Sciatic nerve (tissue), 2 donors: Measurements from ENCODE around the gene BNIP5. TPM values are rescaled to one million over a fixed set of nuclear protein-coding genes. Genes with fewer than 3 reads are reported as not detected.

Source experiments
- ATAC-seq: fragments of 200-7000 bp; cut with Tn5 transposase; one replicate; pipeline ENCODE4 v1.9.1; 2020; ENCODE audit warnings: mild to moderate bottlenecking, moderate library complexity
- DNase-seq: peaks from one replicate; pipeline ENCODE4 v3.0.0-alpha.2; 2020; ENCODE audit warnings: low spot score
- intact Hi-C: fragments of 100-400 bp; cut with DNase I; formaldehyde crosslinking; loops from one replicate; pipeline ENCODE4 v1.14.2; 2022
- total RNA-seq: library from RNA; stranded (reverse); fragmentation: NEBNext Ultra II Directional; extraction: Animal tissue kit (Norgen Biotek cat#: 25700); gene quantifications from one replicate; pipeline ENCODE4 v1.2.1, GENCODE V29; 2021
- donor health status: DM: no; HTN: no; CAD: no.
- donor health status: DM: no; HTN: no; CAD: no.

The BNIP5 gene
- total RNA-seq, 1 donor from 2014 or later, result not detected

DNA sequence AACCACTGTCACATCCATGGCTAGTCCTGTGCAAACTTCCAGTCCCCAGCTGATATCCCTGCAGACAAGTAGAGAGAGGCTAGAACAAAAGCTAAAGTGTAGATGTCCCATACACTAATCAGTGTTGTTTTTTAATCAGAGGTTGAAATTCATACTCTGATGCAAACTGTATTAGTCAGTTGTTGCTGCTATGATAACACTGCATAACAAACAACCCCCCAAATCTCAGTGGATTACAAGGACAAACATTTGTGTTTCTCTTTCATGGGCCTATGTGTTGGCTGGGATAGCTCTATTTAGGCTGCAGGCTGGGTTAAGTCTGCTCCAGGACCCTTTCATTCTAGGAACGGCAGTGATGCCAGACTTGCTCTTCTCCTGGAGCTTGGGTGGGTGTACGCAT, 26.8 kb downstream of the BNIP5 start:
- DNase-seq (no peak), ATAC-seq (no peak)
- intact Hi-C loops, result no loop called here

DNA sequence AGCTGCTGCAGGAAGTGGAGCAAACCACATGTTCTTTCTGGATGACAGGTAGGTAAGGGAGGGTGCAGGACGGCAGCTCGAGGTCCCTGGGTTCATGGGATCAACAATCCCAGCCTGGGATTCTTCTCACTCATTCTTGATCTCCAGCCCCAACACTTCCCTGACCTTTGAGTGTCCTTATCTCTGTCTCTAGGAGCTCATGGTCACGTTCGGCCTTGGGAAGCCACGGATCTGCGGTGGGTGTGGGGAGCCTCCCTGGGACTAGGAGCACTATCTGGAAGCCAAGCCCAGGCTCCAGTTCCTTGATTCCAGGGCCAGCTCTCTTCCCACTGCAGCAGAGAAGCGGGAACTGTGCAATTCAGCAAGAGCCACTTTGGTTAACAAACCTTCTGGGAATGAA, 27.5 kb downstream of the BNIP5 start:
- no peak for ATAC-seq
- intact Hi-C loops, result no loop called here

DNA sequence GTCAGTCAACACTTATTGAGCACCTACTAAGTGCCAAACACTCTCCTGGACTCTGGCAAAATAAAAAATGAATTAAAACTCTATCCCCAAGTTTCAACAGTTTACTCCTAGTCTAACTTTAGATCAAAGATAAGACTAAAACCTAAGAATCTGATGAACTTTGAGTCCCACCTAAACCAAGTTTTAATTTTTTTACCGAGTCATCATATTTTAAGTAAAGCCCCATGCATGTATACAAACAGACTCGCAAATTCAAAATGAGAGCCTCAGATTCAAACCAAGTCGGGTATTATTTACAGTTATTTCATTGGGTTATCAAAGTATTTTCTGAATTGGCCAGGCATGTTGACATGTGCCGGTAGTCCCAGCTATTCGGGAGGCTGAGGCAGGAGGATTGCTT, 28.2 kb downstream of the BNIP5 start:
- no peak for DNase-seq
- intact Hi-C loops, result no loop called here
- ATAC-seq, result no peak

More for the DNA sequence above, 27.5 kb downstream of the BNIP5 start:
- DNase-seq, result no peak

DNA sequence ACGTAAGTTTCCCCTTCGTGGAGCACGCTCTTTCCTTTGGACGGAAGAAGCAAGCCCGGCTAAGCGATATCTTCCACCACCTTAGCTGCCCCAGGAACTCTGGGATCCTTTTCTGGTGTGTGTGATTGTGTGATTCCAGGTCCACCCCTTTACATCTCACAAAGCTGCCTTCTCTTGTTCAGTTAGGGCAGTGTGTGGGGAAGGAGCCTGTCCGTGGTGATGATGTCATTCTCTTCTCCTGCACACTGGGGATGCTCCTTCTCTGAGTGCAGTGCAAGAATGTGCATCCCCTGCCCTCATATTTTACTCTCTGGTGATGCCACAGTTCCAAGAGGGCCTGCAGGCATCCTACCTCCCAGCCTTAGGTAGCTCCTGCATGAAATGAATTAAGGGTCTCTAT, 30.3 kb downstream of the BNIP5 start:
- DNase-seq (no peak), ATAC-seq (no peak)
- intact Hi-C loops, result no loop called here

DNA sequence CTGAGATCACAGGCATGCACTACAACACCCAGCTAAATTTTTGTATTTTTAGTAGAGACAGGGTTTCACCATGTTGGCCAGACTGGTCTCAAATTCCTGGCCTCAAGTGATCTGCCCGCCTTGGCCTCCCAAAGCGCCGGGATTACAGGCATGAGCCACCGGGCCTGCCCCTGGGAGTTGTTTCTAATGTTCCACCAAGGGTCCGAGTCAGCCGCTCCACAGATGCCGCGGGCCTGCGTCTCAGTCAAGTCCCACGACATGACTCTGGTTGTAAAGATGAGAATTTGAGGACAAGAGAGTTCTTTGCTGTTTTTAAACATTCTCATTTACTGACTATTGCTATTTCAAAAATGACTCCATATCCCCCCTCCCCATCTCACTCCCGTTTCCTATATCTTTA, 30.8 kb downstream of the BNIP5 start:
- intact Hi-C loops, result no loop called here

DNA sequence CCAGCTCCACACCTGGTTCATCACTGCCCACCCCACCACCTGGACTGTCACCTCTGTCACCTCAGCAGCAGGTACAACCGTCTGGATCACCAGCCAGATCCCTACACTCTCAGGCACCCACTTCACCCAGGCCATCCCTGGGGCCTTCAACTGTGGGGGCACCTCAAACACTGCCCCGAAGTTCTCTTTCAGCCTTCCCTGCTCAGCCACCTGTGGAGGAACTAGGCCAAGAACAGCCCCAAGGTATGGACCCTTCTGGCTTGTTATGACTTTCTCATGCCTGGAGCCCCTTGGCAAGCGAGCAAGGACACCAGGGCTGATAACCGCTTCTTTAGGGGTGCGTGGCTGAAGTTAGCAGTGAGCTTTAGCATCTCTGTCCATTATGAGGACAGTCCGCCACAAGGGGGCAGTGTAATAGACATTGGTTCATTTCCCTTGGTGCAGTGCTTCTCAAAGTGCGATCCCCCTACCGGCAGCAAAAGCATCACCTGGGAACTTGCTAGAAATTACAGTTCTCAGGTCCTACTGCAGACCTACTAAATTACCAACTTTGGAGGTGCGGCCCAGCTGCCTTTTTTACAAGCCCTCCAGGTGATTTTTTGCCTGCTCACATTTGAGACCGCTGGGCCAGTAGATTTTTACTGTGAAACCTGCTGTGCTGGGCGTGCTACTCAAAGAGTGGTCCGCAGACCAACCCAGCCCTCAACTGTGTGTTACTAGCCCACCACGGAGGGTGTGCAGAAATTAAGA, 34.3 kb downstream of the BNIP5 start:
- intact Hi-C loops, result loop anchor here (5.0 kb wide), 1 partner anchor 60 kb away; no protein-coding TSS in a partner anchor
- peak; percentile 94 for DNase-seq
- ATAC-seq, result peak; percentile 84

More for the DNA sequence above, 30.8 kb downstream of the BNIP5 start:
- no peak for ATAC-seq
- DNase-seq, result no peak

DNA sequence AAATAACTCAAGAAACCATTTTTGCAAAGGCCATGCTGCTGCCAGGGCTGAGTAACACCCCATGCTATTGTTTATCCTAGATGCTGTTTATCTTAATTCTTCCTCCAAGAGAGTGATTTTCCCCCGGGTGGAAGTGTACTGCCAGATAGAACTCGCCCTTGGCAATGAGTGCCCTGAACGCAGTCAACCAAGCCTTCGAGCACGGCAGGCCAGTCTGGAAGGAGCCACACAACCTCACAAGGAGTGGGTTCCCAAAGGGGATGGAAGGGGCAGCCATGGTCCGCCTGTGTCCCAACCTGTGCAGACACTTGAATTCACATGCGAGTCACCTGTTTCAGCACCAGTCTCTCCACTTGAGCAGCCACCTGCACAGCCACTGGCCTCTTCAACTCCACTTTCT, 34.9 kb downstream of the BNIP5 start:
- DNase-seq (no peak), ATAC-seq (peak; percentile 88)
- intact Hi-C loops, result loop anchor here (5.0 kb wide), 1 partner anchor 61 kb away; no protein-coding TSS in a partner anchor

DNA sequence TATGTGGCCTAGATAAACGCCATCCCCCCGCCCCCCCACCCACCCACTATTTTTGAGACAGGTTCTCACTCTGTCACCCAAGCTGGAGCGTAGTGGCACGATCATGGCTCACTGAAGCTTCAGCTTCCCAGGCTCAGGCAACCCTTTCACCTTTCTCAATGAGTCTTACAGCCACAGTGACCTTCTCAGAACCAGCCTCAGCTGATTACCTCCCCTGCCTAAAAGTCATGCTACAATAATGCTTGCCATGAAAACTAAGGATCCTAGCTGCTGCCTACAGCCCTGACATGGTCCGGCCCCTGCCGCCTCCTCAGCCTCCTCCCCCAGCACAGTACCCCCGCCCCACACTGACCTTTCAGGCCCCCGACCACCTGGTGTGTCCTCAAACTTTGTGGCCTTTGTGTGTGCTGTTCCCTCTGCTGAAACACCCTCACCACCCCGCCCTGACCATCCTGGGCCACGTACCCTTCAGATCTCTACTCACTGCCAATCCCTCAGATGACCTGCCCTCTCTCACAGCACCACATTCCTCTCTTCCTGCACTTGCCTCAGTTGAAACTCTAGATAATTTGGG, 35.5 kb downstream of the BNIP5 start:
- intact Hi-C loops, result loop anchor here (5.0 kb wide), 1 partner anchor 61 kb away; no protein-coding TSS in a partner anchor
- ATAC-seq, result peak; percentile 63
- no peak for DNase-seq

DNA sequence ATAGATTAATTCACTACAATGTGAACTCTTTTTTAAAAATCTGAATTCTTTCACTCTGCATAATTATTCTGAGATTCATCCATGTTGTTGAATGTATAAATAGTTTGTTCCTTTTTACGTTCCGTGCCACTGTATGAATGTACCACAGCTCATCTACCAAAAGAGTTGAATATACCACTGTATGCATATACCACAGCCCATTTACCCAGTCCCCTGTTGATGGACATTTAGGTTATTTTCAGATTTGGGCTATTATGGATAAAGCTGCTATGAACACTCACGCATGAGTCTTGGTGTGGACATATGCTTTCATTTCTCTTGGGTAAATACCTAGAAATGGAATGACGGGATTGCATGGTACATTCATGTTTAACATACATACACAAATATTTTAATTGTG, 38.7 kb downstream of the BNIP5 start:
- intact Hi-C loops, result no loop called here
- DNase-seq (no peak), ATAC-seq (no peak)

DNA sequence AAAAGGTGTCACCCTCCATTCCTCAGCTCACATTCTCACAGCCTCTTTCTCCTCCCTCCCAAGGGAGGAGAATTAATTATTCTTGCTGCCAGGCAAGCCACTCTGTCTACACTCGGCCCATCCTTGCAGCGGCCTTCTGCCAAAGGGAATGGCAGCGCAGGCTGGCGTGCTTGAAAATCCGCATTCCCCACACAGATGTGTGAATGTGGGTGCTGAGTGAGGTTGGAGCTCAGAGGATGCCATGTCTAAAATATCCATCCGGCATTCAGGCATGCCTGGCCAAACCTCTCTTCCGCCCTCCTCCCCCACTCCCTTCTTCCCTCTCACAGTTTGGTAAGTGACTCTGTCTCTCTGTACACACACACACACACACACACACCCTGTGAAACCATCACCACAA, 39.2 kb downstream of the BNIP5 start:
- DNase-seq, result no peak
- ATAC-seq, result no peak
- intact Hi-C loops, result no loop called here

DNA sequence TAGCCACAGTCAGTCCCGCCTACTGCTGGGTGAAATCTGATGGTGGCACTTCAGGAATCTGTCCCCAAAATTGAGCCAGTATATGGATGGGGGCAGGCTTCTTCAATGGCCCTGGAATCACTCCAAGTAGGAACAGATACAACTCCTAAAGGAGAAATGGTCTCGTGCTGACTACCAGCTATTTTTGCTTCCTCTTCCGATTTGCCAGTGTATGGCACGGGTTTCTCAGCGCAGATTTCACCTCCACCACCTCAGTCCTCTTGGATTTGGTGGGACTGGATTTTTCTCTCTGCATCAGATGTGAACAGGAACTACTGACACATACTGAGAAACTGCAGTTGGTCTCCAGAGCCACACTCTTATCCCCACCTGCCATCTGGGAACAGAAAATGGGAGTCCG, 39.6 kb downstream of the BNIP5 start:
- DNase-seq, result no peak
- intact Hi-C loops, result no loop called here
- ATAC-seq, result no peak

DNA sequence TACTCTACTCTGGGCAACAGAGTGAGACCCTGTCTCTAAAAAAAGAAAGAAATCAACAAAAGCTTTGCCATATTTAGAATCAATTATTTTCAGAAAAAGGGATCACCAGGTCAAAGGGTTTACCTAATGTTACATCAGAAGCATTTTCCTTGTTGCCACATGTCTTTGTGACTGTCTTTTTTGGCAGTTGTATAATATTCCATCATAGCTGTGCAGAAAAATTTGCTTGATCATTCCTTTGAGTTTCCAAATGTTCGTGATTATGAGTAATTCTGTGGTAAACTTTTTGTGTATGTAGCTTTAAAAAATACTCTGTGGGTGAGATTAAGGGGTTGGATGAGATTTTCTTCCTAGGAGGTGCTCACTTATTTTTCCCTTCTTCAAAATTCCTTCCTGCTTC, 40.4 kb downstream of the BNIP5 start:
- intact Hi-C loops, result no loop called here
- no peak for ATAC-seq
- no peak for DNase-seq

DNA sequence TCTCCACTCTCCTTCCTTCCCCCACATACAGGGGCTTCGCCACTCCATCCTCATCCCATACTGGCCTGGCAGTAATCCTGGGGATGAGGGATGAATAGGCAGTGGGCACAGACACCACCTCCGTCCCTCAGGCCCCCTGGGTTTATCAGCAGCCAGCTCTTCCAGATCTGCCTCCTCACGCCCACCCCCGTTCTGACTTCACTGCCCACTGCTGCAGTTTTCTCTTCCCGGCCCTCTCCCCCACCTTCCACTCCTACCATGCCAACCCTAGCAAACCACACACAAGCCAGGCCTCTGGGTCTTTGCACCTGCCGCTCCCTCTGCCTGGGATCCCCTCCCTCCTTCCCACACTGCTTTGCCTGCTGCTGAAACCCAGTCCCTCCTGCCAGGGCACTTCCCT, 44.5 kb downstream of the BNIP5 start:
- DNase-seq (no peak), ATAC-seq (no peak)
- intact Hi-C loops, result no loop called here

DNA sequence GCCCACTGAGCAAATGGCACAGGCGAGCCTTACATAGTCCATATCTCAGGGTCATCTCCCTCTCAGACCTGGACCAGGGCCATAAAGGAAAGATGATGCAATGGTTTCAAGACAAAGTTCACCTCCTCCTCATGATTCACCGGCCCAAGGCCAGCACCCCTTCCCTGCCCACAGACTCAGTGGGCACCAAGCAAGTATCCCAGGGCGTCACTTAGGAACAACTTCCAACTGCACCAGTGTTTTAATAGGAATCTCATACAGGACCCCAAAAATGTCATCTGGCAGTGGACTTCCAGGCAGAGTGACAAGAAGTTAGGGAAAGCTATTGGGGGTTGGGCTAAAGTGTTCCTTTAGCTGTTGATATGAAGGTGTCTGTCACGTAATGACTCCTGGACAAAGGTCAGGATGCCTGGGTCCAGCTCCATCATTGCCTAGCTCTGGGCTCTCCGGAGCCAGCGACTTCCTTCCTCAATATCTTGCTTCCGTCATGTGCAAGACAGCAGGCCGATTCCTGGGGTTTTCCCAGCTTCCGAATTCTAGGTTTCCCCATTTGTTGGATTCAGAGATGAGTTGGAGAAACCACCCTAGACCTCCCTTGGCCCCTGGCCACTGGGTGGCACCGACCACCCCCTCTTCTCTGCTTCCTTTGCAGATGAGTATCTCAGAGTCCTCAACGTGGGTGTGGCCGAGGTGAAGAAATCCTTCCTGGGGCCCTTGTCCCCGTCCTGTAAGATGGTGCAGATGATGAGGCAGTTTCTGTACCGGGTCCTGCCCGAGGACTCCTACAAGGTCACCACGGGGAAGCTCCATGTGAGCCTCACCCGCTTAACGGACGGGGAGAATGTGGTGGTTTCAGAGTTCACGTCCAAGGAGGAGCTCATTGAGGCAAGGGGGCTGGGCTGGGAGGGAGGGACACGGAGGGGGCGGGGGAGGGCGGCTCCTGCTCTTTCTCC, 45.7 kb downstream of the BNIP5 start:
- intact Hi-C loops, result no loop called here
- DNase-seq, result no peak
- ATAC-seq, result no peak

DNA sequence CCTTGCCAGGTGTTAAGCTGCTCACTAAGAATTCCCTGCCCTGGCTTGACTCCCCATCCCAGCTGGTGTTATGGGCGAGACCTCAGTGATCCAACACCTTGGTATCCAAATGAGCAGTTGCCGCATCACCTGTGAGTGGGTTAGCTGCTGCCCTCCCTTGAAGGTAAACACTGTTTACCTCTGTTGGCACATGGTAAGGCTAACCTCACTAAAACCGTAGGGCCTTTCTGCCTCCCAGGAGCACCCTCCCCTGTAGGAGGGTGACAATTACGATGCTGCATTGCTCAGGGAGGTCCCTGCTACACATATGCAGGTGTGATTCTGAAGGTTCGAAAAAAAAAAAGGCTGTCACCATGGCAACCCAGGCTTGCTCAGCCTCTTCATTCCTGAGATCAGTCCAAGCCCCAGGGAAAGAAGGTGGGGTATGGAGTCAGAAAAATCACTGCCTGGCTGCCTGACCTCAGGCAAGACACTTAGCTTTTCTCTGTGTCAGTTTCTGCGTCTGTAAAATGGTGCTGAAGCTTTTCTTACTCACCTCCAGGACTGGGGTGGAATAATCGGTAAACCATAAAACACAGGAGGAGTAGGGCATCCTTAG, 47.3 kb downstream of the BNIP5 start:
- DNase-seq (no peak), ATAC-seq (no peak)
- intact Hi-C loops, result no loop called here

DNA sequence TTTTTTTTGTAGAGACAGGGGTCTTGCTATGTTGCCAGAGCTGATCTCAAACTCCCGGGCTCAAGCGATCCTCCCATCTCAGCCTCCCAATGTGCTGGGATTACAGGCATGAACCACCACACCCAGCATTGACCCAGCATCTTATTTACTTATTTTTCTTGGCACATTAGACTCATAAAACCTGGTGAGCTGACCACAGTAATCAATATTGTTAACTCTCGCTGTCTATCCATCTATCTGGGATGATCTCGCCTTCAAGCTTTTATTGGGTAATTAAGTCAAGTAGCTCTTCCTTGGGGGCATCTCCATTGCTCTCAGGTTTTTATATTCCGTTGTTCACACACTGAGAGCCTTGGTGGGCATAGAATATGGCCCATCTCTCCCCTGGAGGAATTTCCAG, 49.8 kb downstream of the BNIP5 start:
- intact Hi-C loops, result no loop called here
- DNase-seq, result no peak
- ATAC-seq, result no peak

DNA sequence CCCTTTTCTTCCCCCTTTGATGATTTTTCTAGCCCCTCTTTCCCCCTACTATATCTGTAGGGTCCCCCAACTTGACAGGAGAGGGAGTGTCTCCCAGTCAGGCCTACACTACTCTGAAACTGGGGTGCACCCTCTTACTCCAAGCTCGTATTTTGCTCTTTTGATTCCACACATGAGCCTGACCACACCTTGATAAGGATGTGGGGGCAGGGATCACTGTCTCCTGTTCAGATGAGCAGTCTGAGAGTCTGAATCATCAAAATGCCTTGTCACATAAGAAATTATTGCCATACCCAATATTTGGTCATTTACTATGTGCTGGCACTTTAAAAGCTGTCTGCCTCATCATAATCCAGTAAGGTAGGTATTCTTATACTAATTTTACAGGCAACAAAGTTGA, 50.9 kb downstream of the BNIP5 start:
- no peak for ATAC-seq
- intact Hi-C loops, result no loop called here
- DNase-seq, result no peak

DNA sequence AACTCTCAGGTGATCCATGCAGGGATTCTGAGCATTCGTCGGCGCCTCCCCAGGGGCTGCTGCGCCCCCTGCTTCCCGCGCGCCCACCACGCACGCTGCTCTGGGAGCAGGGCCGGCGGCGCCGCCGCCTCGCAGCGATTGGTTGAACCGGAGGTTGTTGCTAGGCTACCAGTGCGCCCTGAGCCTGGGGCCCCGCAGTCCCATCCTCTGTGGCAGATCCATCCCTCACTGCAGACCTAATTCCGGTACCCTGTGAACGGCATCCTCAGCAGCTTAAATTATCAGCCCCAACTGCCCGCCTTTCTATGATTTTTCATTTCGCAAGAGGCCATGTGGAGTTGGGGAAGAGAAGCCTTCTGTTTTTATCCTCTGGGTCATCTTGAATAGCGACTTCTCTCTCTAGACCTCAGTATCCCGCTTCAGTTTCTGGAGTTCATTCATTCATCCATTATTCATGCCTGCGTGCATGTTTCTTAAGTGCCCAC, 51.5 kb downstream of the BNIP5 start:
- DNase-seq (no peak), ATAC-seq (no peak)
- intact Hi-C loops, result no loop called here

DNA sequence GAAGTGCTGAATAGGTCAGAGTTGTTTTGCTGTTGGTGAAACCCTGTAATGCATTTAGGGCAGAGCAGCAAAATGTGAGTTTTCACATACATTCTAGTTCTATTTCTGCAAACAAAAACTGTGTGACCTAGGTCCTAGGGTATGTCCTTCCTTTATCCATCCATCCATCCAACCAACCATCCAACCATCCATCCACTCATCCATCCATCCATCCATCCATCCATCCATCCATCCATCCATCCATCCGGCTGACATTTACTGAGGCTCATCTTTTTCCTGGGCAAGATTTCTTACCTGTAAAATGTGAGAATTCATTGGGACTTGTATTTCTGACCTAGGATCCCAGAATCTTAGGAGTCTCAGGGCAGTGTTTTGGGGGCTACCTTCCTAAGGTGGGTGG, 52.3 kb downstream of the BNIP5 start:
- intact Hi-C loops, result no loop called here
- DNase-seq, result no peak
- no peak for ATAC-seq
